IPS-18c (cell line): Measurements from ENCODE around the gene SPRYD4.
"Not testable (repeated sequence)": the region's sequence is repeated elsewhere in the genome, so short reads cannot be mapped to it uniquely, and the experiment has no call there.

Source experiments
- H3K4me3 ChIP-seq: 2 replicates; pipeline ENCODE4 v1.7.0; 2013; ENCODE audit warnings: low read depth, mild to moderate bottlenecking, low read length, moderate library complexity; ENCODE audit not compliant: insufficient read depth
- H3K9me3 ChIP-seq: one replicate; pipeline ENCODE4 v1.6.1; 2013; ENCODE audit warnings: mild to moderate bottlenecking, low read length, moderate library complexity; ENCODE audit not compliant: control insufficient read depth, insufficient read depth

Gene SPRYD4

DNA sequence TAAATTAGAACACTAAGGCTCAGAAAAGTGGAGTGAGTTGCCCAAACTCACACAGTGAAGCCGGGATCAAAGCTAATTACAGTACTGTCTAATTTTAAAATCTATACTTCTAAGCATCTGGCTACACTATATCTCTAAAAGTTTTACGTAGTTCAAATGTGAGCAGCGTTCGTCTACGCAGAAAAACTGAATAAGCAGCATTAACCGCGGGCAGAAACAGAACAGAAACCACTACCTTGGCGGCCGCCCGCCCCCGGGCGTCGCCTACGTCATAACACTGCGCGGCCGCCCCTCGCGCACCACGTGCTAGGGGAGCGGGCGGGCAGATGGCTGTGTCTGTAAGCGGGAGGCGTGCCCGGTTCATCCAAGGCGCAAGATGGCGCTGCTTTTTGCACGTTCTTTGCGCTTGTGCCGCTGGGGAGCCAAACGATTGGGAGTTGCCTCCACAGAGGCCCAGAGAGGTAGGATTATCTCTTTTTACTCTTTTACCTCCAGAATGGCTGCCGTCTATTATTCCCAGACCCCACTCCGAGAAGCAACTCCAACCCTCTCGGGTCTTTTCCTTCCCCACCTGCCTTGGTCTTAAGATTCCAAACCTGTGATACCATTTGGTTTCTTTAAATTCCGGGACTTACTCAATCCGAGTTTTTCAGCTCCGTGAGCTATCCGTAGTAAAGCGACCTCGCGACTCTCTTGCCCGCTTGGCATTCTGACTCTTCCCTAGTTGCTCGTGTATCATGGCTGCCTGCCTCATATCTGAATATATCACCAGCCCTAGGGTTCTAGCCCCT is at the start of gene SPRYD4:
SPRYD4 (plus strand) TSS at position 363 of the 791 bp plus-strand sequence; CDS start at position 377, 14 bp downstream.
- H3K4me3 ChIP-seq, result peak within 1 kb of the TSS; percentile 71
- no peaks in the 10 kb centered on the region for H3K9me3 ChIP-seq

DNA sequence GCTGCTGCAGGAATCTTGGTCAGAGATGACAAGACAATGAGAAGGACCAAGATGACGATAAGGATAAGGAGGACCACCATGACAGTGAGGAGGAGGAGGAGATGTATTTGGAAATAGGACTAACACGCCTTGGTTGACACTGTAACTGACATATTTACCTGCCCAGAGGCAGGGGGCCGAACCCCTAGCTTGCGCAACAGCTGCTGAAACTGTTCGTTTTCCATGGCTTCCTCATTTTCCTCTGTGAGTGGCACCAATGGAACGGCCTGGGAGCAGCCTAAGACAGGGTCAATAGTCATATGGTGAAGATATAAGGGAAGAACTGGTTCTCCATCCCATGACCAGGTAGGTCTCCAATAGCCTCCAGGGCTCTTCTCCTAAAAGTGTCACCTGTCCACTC is 48.0 kb upstream of the SPRYD4 start:
- H3K9me3 ChIP-seq, result no peaks in the 10 kb centered on the region

DNA sequence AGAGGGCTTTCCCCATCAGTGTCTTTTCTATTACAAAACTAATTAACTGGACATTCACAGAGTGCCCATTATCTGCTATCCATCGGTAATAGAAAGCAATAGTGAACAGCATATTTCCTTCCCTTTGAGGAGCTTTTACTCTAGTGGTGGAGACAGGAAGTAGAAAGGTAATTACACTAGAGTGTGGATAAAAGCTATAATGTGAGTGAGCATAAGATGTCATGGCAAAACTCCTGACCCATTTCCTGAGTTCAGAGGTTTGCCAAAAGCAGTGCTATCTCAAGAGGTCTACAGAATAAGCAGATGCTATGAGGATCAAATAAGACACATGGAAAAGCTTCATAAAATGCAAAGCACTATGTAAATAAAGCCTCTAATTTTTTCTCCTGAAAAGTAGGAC is 43.2 kb upstream of the SPRYD4 start:
- Histone ChIP-seq H3K9me3 (peaks cover 2% of the 10 kb centered on the region), H3K4me3 (no peak overlapping the region)

More for the DNA sequence above, 48.0 kb upstream of the SPRYD4 start:
- no peak overlapping the region for H3K4me3 ChIP-seq

DNA sequence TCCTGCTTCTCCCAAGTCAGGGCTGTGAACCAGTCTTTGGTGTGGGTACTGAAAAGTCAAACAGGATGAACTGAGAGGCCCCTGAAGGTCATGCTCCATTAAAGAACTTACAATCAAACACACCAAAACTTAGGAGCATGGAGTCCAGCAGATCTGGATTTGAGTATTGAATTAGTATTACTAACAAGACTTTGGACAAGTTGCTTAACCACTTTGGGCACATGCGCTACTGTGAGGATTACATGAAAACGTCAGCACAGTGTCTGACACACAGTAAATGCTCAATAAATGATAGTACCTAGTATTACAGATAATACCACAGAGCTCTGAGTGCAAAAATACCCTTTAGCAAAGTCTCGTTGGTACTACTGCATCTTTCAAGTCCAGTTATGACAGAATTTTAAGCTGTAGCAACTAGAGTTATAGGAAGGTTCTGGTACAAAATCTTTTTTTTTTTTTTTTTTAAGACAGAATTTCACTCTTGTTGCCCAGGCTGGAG is 42.4 kb upstream of the SPRYD4 start:
- Histone ChIP-seq H3K4me3 (no peak overlapping the region), H3K9me3 (peaks cover 2% of the 10 kb centered on the region)

DNA sequence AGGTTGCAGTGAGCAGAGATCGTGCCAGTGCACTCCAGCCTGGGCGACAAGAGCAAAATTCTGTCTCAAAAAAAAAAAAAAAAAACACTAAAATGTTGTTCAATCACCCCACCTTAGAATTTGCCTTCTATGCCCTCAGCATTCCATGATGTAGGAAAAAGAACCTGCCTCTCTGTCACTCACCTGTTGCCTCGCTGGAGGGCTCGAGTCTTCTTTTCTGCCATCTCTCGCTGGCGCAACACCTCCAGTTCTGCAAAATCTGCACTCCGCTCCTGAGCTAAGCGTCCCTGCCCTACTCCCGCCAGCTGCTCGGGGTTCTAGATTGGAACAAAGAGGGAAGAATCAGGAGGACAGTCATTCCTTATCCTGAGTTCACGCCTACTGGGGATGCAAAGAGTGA is 37.1 kb upstream of the SPRYD4 start:
- H3K9me3 ChIP-seq, result peaks cover under 1% of the 10 kb centered on the region
- H3K4me3 ChIP-seq, result no peak overlapping the region

DNA sequence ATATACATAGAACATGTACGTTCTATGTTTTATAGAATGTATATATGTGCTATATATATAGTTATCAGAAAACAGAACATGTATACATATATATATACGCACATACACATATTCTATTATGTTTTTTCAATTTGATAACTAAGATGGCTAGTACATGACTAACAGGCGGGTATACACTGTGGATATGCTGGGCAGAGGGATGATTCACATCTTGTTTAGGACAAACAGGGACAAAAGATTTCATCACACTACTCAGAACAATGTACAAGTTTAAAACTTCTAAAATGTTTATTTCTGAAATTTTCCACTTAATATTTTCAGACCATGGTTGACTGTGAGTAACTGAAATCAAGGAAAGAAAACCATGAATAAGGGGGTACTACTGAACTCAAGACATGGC is 36.5 kb upstream of the SPRYD4 start:
- no peak overlapping the region for H3K4me3 ChIP-seq
- no peaks in the 10 kb centered on the region for H3K9me3 ChIP-seq

DNA sequence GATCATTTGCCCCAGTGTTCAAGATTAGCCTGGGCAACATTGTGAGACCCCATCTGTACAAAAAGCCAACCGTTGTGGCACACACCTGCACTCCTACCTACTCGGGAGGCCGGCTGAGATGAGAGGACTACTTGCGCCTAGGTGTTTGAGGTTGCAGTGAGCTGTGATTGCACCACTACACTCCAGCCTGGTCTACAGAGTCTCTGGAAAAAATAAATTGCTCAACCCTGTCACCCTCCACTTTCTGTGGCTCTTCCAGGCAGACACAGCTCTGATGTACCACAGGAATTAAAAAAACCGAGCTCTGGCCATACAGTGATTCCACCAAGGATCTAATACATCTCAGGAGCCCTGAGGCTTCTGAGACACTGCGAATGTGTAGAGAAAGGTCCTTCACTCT is 33.5 kb upstream of the SPRYD4 start:
- Histone ChIP-seq H3K4me3 (no peak overlapping the region), H3K9me3 (no peaks in the 10 kb centered on the region)

DNA sequence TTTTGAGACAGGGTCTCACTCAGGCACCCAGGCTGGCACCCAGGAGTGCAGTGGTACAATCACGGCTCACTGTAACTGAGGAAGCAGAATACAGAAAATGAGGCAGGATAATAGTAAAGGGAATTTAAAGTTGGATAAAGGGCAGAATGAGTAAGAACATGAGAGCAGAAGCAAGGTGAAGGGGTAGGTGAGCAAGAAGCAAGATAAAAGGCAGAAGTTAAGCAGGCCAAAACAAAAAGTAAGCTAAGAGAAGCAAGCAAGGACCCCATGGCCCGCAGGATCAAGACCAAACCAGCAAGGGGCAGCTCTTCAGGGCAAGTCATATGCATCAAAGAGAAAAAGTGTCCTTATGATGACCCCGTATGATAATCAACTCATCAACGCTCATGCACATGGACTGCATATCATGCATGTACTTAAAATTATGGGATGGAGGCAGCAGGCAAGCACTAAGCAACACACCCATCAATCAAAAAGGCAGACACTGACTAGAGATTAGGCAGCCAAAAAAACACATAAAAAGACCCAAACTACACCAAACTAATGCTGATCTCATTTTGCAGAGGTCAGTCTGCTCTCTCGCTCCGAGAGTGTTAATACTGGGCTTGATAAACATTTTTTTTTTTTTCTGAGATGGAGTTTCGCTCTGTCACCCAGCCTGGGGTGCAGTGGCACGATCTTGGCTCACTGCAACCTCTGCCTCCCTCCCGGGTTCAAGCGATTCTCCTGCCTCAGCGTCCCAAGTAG is 30.8 kb upstream of the SPRYD4 start:
- H3K4me3 ChIP-seq, result no peak overlapping the region
- no peaks in the 10 kb centered on the region for H3K9me3 ChIP-seq

DNA sequence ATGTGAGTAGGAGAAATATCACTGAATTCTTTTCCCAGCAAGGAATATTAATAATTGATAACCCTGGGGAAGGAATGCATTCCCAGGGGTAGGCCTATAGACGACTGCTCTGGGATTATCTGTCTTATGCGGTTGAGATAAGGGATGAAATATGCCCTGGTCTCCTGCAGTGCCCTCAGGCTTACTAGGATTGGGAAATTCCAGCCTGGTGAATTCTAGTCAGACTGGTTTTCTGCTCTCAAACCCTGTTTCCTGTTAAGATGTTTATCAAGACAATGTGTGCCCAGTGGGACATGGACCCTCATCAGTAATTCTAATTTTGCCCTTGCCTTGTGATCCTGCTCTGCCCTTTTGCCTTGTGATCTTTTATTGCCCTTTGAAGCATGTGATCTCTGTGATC is 25.2 kb upstream of the SPRYD4 start:
- H3K9me3 ChIP-seq, H3K4me3 ChIP-seq: not testable (repeated sequence)

DNA sequence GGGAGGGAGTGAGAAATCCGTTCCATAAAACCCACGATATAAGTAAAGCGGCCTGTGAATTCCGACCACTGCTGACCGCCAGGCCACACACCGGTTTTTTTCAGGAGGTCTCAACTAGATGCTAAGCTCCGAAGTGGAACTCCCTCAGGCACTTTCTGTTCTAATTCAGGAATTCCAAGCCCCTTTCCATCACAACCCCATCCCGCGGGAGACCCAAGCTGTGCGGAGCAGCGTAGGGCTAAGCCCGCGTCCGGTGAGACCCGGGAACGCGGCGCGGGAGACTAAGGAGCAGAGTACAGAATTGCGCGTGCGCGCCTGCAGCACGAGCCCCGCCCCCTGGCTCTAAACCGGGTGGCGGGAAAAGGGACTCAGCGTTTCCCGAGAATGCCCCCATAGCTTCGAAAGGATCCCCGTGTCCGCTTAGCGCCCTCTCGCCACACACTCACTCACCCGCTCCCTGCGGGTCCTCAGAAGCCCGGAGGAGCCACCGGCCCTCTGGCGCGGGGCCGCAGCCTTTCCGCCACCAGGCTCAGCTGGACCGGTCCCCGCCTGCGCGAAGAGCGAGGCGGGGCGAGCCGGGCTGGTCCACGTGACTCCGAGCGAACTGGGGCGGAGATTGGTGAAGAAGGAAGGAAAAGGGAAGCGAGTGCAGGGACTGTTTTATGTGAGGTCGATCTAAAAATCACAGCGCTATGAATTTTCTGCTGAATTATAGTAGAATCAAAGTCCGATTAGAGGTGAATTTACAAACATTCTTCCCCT is 19.3 kb upstream of the SPRYD4 start, which contains the start of gene TIMELESS:
TIMELESS (minus strand) TSS at position 567 of the 762 bp plus-strand sequence. CDS start 15,256 bp downstream, outside the sequence.
- no peaks in the 10 kb centered on the region for H3K9me3 ChIP-seq
- peak within 1 kb of the TSS; percentile 76 for H3K4me3 ChIP-seq

DNA sequence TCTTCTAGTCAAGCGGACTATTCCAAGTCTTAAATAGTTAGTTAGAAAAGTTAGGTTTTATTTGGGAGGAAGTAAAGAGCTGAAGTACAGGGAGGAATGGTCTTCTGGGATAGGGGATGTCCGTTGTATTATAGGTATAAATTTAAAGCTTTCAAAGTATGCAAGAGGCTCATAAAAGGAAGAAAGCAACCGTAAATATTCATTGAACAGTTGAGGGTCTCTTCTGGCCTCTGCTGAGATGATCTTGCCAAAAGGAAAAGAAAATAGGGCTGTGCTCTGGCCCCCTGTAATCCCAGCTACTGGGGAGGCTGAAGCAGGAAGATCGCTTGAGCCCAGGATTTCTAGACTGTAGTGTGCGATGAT is 18.8 kb upstream of the SPRYD4 start:
- H3K4me3 ChIP-seq, result peak overlapping the region; percentile 76; the same call in 1 of the 2 replicates
- H3K9me3 ChIP-seq, result no peaks in the 10 kb centered on the region

DNA sequence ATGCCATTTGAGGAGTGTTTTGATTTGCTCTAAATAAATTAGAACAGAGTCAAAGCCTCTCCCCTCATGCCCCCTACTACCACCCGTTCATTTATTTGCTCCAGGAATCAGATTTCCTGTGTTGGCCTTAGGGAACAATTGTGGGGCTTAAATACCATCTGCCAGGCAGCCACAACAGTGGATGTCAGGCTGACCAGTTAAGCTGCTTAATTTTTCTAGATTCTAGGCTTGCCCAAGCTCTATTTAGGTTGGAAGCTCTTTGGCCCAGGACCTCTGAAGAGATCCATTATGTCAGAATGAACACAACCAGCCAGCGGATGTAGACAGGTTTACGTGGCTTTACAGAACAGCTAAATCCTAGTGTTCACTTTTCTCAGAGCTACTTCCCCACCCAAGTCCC is 18.1 kb upstream of the SPRYD4 start:
- Histone ChIP-seq H3K9me3 (no peaks in the 10 kb centered on the region), H3K4me3 (no peak overlapping the region)

DNA sequence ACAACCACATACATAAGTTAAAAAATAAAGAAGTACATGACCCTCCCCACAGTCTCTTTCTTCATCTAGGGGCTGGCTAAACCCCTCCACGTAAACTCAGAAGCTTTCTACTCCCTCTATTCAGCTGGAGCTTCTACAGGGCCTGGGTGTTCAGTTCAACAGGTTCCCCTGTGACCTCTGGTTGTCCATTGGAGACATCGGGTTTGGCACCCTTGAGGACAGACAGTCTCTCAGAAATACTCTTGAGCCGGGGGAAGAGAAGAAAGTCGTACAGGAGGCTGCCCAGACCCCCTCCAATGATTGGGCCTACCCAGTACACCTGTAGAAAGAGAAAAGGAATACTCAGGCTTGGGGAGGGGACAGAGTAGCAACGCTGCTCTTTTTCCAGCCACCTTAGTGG is 17.2 kb upstream of the SPRYD4 start:
- Histone ChIP-seq H3K4me3 (no peak overlapping the region), H3K9me3 (no peaks in the 10 kb centered on the region)

DNA sequence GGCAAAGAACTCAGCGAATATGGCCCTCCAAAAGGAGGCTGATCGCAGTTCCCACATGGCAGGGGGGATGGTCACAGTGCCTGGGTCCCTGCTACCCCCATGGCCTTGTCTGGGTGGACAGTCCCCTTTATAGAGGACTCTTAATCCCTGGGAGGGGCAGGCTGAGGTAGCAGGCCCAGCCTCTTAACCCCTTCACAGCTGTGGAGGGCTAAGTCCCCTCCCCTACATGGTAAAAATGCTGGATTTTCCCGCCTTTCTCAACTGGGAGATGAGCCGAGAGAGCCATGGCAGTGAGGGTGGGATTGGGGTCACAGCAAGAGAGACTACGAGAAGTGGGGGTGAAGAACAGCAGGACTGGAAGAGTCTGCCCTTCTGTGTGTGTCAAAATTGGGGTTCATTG is 13.8 kb upstream of the SPRYD4 start, which contains the start of gene MIP:
MIP (minus strand) TSS at position 101 of the 400 bp plus-strand sequence; CDS start at position 57, 44 bp downstream.
- H3K9me3 ChIP-seq, result no peaks in the 10 kb centered on the region
- H3K4me3 ChIP-seq, result no peak within 1 kb of the TSS; the same call in 1 of the 2 replicates

DNA sequence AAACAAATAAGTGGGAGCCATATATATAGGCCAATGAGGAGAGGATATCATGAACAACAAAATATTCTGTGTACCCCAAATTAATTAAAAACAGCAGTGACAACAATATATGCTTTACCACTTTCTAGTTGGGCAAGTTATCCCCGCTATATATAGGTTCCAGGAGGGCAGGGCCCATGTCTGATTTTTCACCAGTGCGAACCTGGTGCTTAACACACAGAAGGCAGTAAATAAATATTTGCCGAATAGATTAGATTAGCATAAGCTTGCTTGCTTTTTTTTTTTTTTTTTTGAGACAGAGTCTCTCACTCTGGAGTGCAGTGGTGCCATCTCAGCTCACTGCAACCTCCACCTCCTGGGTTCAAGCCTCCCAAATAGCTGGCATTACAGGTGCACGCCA is 10.6 kb upstream of the SPRYD4 start:
- peaks cover 2% of the 10 kb centered on the region for H3K9me3 ChIP-seq
- H3K4me3 ChIP-seq, result no peak overlapping the region

DNA sequence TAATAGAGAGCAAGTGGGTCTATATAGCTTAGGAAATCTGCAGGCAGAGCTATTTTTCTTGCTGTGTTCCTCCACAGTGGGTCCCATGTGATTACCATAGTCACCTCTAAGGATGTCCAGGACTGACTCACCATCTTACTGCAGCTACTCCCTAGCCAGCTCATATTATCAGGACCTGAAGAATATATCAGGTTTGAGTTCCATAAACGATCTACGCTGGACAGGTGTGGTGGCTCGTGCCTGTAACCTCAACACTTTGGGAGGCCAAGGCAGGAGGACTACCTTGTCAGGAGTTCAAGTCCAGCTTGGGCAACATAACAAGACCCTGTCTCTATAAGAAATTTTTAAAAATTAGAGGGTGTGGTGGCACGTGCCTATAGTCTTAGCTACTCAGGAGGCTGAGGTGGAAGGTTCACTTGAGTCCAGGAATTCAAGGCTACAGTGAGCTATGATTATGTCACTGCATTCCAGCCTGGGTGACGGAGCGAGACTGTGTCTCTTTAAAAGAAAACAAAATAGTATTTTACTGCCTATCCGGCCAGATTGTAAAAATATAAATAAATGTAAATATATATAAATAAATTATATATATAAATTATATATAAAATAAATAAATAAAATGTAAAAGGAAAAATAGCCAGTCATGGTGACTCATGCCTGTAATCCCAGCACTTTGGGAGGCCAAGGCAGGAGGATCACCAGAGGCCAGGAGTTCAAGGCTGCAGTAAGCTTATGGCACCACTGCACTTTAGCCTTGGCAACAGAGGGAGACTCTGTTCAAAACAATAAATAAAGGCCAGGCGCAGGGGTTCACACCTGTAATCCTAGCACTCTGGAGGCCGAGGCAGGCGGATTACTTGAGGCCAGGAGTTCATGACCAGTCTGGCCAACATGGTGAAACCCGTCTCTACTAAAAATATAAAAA is 6.9 kb upstream of the SPRYD4 start:
- Histone ChIP-seq H3K9me3 (peaks cover 2% of the 10 kb centered on the region), H3K4me3 (no peak overlapping the region)
